Peyer's patch (tissue), 4 donors: ENCODE data around the gene UCP3. TPM values are rescaled to one million over a fixed set of nuclear protein-coding genes. Genes with fewer than 3 reads are reported as not detected.
A peak's percentile ranks its signal among the peaks of the same experiment; 100 is the strongest.
"Not testable (repeated sequence)": the region's sequence is repeated elsewhere in the genome, so short reads cannot be mapped to it uniquely, and the experiment has no call there.

ENCODE experiments used
- DNase-seq, 3 donors: peaks; one replicate each; pipeline ENCODE4 v3.0.0-alpha.2; 2017 to 2019
- H3K27ac ChIP-seq, 4 donors: fragments of 200-600 bp; sonication (generic); one replicate each; pipeline ENCODE4 v1.5.1; 2016 to 2019
- H3K27me3 ChIP-seq, 2 donors: fragments of 200-600 bp; sonication (generic); one replicate each; pipeline ENCODE4 v1.5.1; 2019
- H3K36me3 ChIP-seq, 3 donors: fragments of 200-600 bp; sonication (generic); one replicate each; pipeline ENCODE4 v1.5.1; 2016 to 2019
- H3K4me1 ChIP-seq, 4 donors: fragments of 200-600 bp; sonication (generic); one replicate each; pipeline ENCODE4 v1.5.1; 2016 to 2019
- H3K4me3 ChIP-seq, 4 donors: fragments of 200-600 bp; sonication (generic); 1 replicate in 3 of 4; 2 replicates in 1 of 4; pipeline ENCODE4 v1.5.1; 2016 to 2019; ENCODE audit warnings: mild to moderate bottlenecking in 1 of 4
- H3K9me3 ChIP-seq, 4 donors: fragments of 200-600 bp; sonication (generic); one replicate each; pipeline ENCODE4 v1.5.1; 2016 to 2019; ENCODE audit warnings: mild to moderate bottlenecking in 1 of 4
- CTCF ChIP-seq, 6 experiments: fragments of 450-650 bp in 4 of 6; fragments of 200-600 bp in 2 of 6; sonication (generic) in 1 of 6; IDR thresholded peaks; one replicate each; pipeline ENCODE4 v1.5.1; 2017 to 2019; ENCODE audit warnings: antibody characterized with exemption in 6 of 6, mild to moderate bottlenecking in 3 of 6, moderate library complexity in 1 of 6
- POLR2A ChIP-seq, 2 donors: fragments of 450-650 bp; IDR thresholded peaks; one replicate each; pipeline ENCODE4 v1.5.1; 2017; ENCODE audit warnings: antibody characterized with exemption in 2 of 2, mild to moderate bottlenecking in 2 of 2, moderate library complexity in 2 of 2
- total RNA-seq, 4 donors: library from RNA; depleted of rRNA; stranded (reverse); fragments of >200 nt; gene quantifications; one replicate each; pipeline ENCODE4 v1.1.0, GENCODE V29; 2016

The UCP3 gene
- total RNA-seq, 4 donors from 2014 or later: 0.76 to 3.4 (median 2.2) TPM

GRCh38 chr11:73989156-73989555, 19.7 kb downstream of the UCP3 start:
- H3K9me3 ChIP-seq: no peaks in the 10 kb centered on the region
- H3K36me3 ChIP-seq: no peaks in the 10 kb centered on the region
- H3K4me1 ChIP-seq: peaks cover 0 to 6% (median 0%) of the 10 kb centered on the region in 4 donors
- no peaks in the 10 kb centered on the region for H3K27me3 ChIP-seq
- H3K4me3 ChIP-seq: no peak overlapping the region
- TF ChIP-seq POLR2A (IDR thresholded peaks at IDR 0.05): no peak
- peak in 2 of 6 experiments; percentile 16 to 29 for TF ChIP-seq CTCF (IDR thresholded peaks at IDR 0.05)
- DNase-seq: peak in 1 of 3 donors; percentile 57
- no peak overlapping the region for H3K27ac ChIP-seq

GRCh38 chr11:73988227-73988626, 20.7 kb downstream of the UCP3 start:
- H3K9me3 ChIP-seq: no peaks in the 10 kb centered on the region
- H3K36me3 ChIP-seq: no peaks in the 10 kb centered on the region
- no peaks in the 10 kb centered on the region for H3K27me3 ChIP-seq
- DNase-seq: no peak
- H3K4me1 ChIP-seq: peaks cover 0 to 11% (median 2%) of the 10 kb centered on the region in 4 donors
- H3K27ac ChIP-seq: no peak overlapping the region
- no peak overlapping the region for H3K4me3 ChIP-seq
- TF ChIP-seq POLR2A (IDR thresholded peaks at IDR 0.05): no peak
- no peak for TF ChIP-seq CTCF (IDR thresholded peaks at IDR 0.05)

GRCh38 chr11:73985661-73986060, 23.2 kb downstream of the UCP3 start:
- not testable (repeated sequence) for H3K9me3 ChIP-seq
- peak in 1 of 3 donors; percentile 6 for DNase-seq

GRCh38 chr11:73983741-73984538, 24.9 kb downstream of the UCP3 start:
- TF ChIP-seq POLR2A (IDR thresholded peaks at IDR 0.05) (no peak), CTCF (IDR thresholded peaks at IDR 0.05) (no peak)
- H3K4me1 ChIP-seq: peaks cover 0 to 13% (median 8%) of the 10 kb centered on the region in 4 donors
- no peaks in the 10 kb centered on the region for H3K9me3 ChIP-seq
- H3K36me3 ChIP-seq: no peaks in the 10 kb centered on the region
- peak overlapping the region; percentile 57 to 76 (median 63) for H3K4me3 ChIP-seq
- H3K27ac ChIP-seq: peak overlapping the region; percentile 90 to 95 (median 90)
- DNase-seq: peak in 1 of 3 donors; percentile 40
- no peaks in the 10 kb centered on the region for H3K27me3 ChIP-seq

More at GRCh38 chr11:73985661-73986060, 23.2 kb downstream of the UCP3 start:
- not testable (repeated sequence) for H3K4me3 ChIP-seq, H3K27ac ChIP-seq, H3K27me3 ChIP-seq, H3K36me3 ChIP-seq, H3K4me1 ChIP-seq

- peaks cover 0 to 5% (median 0%) of the 10 kb centered on the region in 3 donors for H3K36me3 ChIP-seq
- no peaks in the 10 kb centered on the region for H3K9me3 ChIP-seq
- H3K4me3 ChIP-seq: peak overlapping the region; percentile 57 to 76 (median 63)
- peak; percentile 48 to 49 for TF ChIP-seq POLR2A (IDR thresholded peaks at IDR 0.05)
- TF ChIP-seq CTCF (IDR thresholded peaks at IDR 0.05): no peak
- H3K27me3 ChIP-seq: no peaks in the 10 kb centered on the region
- peak; percentile 93 to 97 (median 95) for DNase-seq
- peak overlapping the region; percentile 90 to 95 (median 90) for H3K27ac ChIP-seq
- peaks cover 0 to 21% (median 12%) of the 10 kb centered on the region in 4 donors for H3K4me1 ChIP-seq
These were observed 25.7 kb downstream of the UCP3 start for GRCh38 chr11:73982990-73983740.

GRCh38 chr11:73982595-73982989, 26.3 kb downstream of the UCP3 start, which contains the start of gene UCP2:
TSS of gene UCP2 (minus strand) at chr11:73982843. CDS start at chr11:73978378, 4,465 bp downstream.
- DNase-seq: peak; percentile 91 to 96 (median 93)
- H3K27ac ChIP-seq: peak within 1 kb of the TSS; percentile 90 to 95 (median 90)
- no peaks in the 10 kb centered on the region for H3K27me3 ChIP-seq
- peaks cover 0 to 11% (median 0%) of the 10 kb centered on the region in 3 donors for H3K36me3 ChIP-seq
- H3K9me3 ChIP-seq: no peaks in the 10 kb centered on the region
- TF ChIP-seq CTCF (IDR thresholded peaks at IDR 0.05) (no peak), POLR2A (IDR thresholded peaks at IDR 0.05) (no peak)
- H3K4me1 ChIP-seq: peaks cover 0 to 25% (median 15%) of the 10 kb centered on the region in 4 donors
- H3K4me3 ChIP-seq: peak within 1 kb of the TSS; percentile 57 to 76 (median 63)
